GM18526 (cell line): ENCODE data around the gene DHRS3.

Experiments
- POLR2A ChIP-seq: IDR thresholded peaks from 3 replicates; pipeline ENCODE4 v1.6.1; 2011; ENCODE audit not compliant: insufficient read length; ENCODE audit errors: extremely low read depth

The DHRS3 gene

DNA sequence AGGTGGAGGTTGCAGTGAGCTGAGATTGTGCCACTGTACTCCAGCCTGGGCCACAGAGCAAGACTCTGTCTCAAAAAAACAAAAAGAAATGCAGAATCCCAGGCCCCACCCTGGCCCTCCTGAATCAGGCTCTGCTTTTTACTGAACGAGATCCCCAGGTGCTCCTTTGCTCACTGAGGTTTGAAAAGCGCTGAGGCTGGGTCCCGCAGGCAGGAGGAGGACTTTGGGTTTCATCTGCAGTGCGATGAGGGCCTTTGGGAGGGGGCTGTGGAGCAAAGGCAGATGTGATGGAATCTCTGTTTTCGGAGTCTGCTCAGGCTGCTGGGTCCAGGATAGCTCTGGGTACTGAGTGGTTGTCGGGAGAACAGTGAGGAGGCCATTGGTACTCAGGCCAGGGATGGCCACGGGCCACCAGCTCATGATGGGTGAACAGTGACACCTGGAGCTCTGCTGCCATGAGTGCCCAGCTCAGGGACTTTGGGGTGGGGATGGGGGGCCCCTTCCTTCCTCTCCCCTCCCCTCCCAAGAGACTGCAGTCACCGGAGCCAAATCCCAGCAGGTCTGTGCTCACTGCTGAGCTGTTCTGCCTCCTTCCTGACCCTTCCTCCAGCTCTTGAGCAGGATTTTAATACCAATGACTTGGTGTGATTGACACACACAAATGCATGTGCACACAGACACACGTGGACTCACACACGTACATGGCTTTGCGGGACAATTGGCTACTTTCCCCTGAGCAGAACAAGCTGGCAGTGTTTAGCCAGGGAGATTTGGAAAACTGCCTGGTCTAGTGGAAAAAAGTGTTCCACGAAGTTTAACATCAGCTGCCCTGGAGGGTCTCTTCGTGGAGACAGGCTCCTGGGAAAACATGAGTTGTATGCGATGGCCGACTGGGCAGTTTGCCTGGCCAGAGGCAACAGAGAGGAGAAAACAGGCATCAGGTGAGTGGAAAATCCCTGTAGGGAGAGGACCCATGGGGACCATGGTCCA is 3.6 kb upstream of the DHRS3 start:
- no peak for TF ChIP-seq POLR2A

DNA sequence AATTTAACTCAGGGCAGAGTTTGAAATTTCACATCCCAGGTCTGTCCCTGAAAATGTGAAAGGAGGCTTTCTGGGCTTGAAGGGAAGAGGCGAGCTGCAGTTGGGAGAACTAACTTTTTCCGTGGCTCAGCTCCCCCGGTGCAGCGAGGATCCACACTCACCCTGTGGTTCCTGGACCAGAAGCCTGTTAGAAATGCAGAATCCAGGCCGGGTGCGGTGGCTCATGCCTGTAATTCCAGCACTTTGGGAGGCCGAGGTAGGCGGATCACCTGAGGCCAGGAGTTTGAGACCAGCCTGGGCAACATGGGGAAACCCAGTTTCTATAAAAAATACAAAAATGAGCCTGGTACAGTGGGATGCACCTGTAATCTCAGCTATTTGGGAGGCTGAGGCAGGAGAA is 2.9 kb upstream of the DHRS3 start:
- no peak for TF ChIP-seq POLR2A

GRCh38 chr1:12620488-12620865 is 2.5 kb upstream of the DHRS3 start:
- no peak for TF ChIP-seq POLR2A

GRCh38 chr1:12619792-12620487 is 1.9 kb upstream of the DHRS3 start:
- TF ChIP-seq POLR2A: no peak

GRCh38 chr1:12618965-12619791 is 1.2 kb upstream of the DHRS3 start:
- TF ChIP-seq POLR2A: no peak

- TF ChIP-seq POLR2A: no peak
Observed at GRCh38 chr1:12618661-12618964, 603 bp upstream of the DHRS3 start.

- no peak for TF ChIP-seq POLR2A
Observed at GRCh38 chr1:12617511-12617900, 504 bp downstream of the DHRS3 start.

GRCh38 chr1:12616709-12617373 is 1.2 kb downstream of the DHRS3 start:
- TF ChIP-seq POLR2A: no peak

GRCh38 chr1:12615865-12616708 is 1.9 kb downstream of the DHRS3 start:
- TF ChIP-seq POLR2A: no peak

DNA sequence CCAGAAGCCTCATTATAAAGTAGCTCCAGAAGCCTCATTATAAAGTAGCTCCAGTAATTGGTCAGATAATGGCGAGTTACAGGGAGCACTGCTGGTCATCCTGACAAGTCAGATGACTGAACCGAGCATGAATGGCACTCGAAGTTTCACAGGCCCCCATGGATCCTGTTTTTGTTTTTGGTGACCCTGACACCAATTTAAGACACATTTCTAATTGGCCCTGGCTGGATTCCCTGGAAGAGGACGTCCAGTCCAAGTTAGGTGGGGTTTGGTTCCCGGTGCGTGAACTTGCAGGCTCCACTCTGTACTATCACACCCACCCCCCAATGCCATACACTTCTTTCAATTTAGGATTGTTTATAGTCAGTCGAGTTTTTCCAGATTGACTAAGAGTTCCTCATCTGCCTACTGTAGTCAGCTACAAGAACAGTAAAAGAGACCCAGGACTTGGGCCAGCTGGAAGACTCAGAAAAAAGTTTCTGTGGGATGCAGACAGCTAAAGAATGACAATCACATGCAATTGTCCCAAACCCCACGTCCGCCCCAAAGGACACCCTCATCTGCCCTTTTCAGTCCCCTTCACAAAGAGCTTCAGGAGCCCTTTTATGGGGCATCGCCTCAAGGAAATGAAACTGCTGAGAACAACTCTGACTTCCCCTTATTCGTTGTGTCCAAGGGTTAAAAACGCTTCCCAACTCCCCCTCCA is 2.7 kb downstream of the DHRS3 start:
- TF ChIP-seq POLR2A: no peak

- no peak for TF ChIP-seq POLR2A
Observed at GRCh38 chr1:12614402-12615158, 3.4 kb downstream of the DHRS3 start.

- TF ChIP-seq POLR2A: no peak
Observed at GRCh38 chr1:12613180-12613579, 4.8 kb downstream of the DHRS3 start.

DNA sequence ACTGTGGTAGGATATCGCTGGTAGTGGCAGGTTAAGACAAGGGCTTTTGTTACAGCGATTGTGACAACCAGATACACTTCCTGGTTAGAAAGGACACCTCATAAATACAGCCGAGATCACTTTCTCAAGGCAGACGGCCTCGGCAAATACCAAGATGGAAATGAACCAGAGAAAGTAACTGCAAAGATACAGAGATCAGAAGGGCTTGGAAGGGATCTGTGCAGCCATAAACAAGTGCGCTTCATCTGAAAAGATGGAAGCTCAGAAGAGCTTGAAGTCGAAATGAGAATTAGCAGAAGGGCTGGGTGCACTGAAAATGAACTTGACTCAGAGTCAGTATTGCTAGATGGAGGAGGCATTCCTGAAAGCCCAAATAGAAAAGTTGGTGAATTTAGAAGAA is 7.1 kb downstream of the DHRS3 start:
- no peak for TF ChIP-seq POLR2A
